IPS-18c (cell line): Measurements from ENCODE around the gene YLPM1.

ENCODE experiments used
- H3K4me3 ChIP-seq: 2 replicates; pipeline ENCODE4 v1.7.0; 2013; ENCODE audit warnings: low read depth, mild to moderate bottlenecking, low read length, moderate library complexity; ENCODE audit not compliant: insufficient read depth
- H3K9me3 ChIP-seq: one replicate; pipeline ENCODE4 v1.6.1; 2013; ENCODE audit warnings: mild to moderate bottlenecking, low read length, moderate library complexity; ENCODE audit not compliant: control insufficient read depth, insufficient read depth

The YLPM1 gene

GRCh38 chr14:74882103-74882920, 119.2 kb downstream of the YLPM1 start:
- no peaks in the 10 kb centered on the region for H3K9me3 ChIP-seq
- peak overlapping the region; percentile 96 for H3K4me3 ChIP-seq
